GM23338 (cell line): Measurements from ENCODE around the gene SLC6A19. TPM values are rescaled to one million over a fixed set of nuclear protein-coding genes. Genes with fewer than 3 reads are reported as not detected.

Source experiments
- ATAC-seq: fragments of 200-7000 bp; cut with Tn5 transposase; 3 replicates; pipeline ENCODE4 v1.9.1; 2020
- DNase-seq: peaks from one replicate; pipeline ENCODE4 v3.0.0-alpha.2; 2015; ENCODE audit warnings: low spot score
- H2AFZ ChIP-seq: fragments of 200-600 bp; sonication (generic); 2 replicates; pipeline ENCODE4 v1.8.0; 2016; ENCODE audit warnings: antibody characterized with exemption, mild to moderate bottlenecking, moderate library complexity
- H3F3A ChIP-seq: fragments of 200-600 bp; sonication (generic); replicated peaks from 2 replicates; pipeline ENCODE4 v1.8.0; 2017; ENCODE audit warnings: antibody characterized with exemption, mixed run types, low read depth
- H3K27ac ChIP-seq: fragments of 200-600 bp; sonication (generic); 2 replicates; pipeline ENCODE4 v1.6.1; 2016; ENCODE audit warnings: low read depth
- H3K27me3 ChIP-seq: fragments of 200-600 bp; sonication (generic); 2 replicates; pipeline ENCODE4 v1.8.0; 2016; ENCODE audit warnings: mild to moderate bottlenecking, mixed run types, moderate library complexity; ENCODE audit not compliant: insufficient read depth
- H3K36me3 ChIP-seq: fragments of 200-600 bp; sonication (generic); 2 replicates; pipeline ENCODE4 v1.8.0; 2016; ENCODE audit warnings: mild to moderate bottlenecking; ENCODE audit not compliant: insufficient read depth
- H3K4me1 ChIP-seq: fragments of 200-600 bp; sonication (generic); 2 replicates; pipeline ENCODE4 v1.8.0; 2016; ENCODE audit warnings: mild to moderate bottlenecking, moderate library complexity; ENCODE audit not compliant: insufficient read depth
- H3K4me2 ChIP-seq: fragments of 200-600 bp; sonication (generic); 2 replicates; pipeline ENCODE4 v1.7.1; 2017; ENCODE audit warnings: mixed run types
- H3K4me3 ChIP-seq: fragments of 200-600 bp; sonication (generic); 2 replicates; pipeline ENCODE4 v1.6.1; 2016; ENCODE audit warnings: mixed run types
- H3K79me2 ChIP-seq: fragments of 200-600 bp; sonication (generic); replicated peaks from 2 replicates; pipeline ENCODE4 v1.8.0; 2017; ENCODE audit warnings: mild to moderate bottlenecking; ENCODE audit not compliant: insufficient read depth
- H3K9me2 ChIP-seq: fragments of 200-600 bp; sonication (generic); 2 replicates; pipeline ENCODE4 v1.8.0; 2017; ENCODE audit not compliant: insufficient read depth
- H4K20me1 ChIP-seq: fragments of 200-600 bp; sonication (generic); replicated peaks from 2 replicates; pipeline ENCODE4 v1.8.0; 2017; ENCODE audit warnings: mild to moderate bottlenecking; ENCODE audit not compliant: insufficient read depth
- H3K27ac Mint-ChIP-seq: 2 replicates; pipeline ENCODE4 v1.8.0; 2020; ENCODE audit warnings: inconsistent platforms, mild to moderate bottlenecking, moderate library complexity, mixed read lengths
- H3K27me3 Mint-ChIP-seq: 3 replicates; pipeline ENCODE4 v1.8.0; 2022; ENCODE audit warnings: low read depth, mild to moderate bottlenecking, moderate library complexity, mixed read lengths, inconsistent platforms; ENCODE audit not compliant: insufficient read depth, poor library complexity
- H3K36me3 Mint-ChIP-seq: 3 replicates; pipeline ENCODE4 v1.8.0; 2021; ENCODE audit warnings: low read depth, mild to moderate bottlenecking, inconsistent platforms, moderate library complexity, mixed read lengths
- H3K4me1 Mint-ChIP-seq: 3 replicates; pipeline ENCODE4 v1.8.0; 2020; ENCODE audit warnings: mild to moderate bottlenecking, inconsistent platforms, mixed read lengths
- H3K4me3 Mint-ChIP-seq: 3 replicates; pipeline ENCODE4 v1.8.0; 2021; ENCODE audit warnings: moderate library complexity, mild to moderate bottlenecking, inconsistent platforms, mixed read lengths
- H3K9me3 Mint-ChIP-seq: 3 replicates; pipeline ENCODE4 v1.8.0; 2020; ENCODE audit warnings: moderate library complexity, mild to moderate bottlenecking, inconsistent platforms, mixed read lengths
- CREB1 ChIP-seq: fragments of 250-450 bp; sonication (Bioruptor Pico); IDR thresholded peaks from 2 replicates; pipeline ENCODE4 v1.5.0; 2020; ENCODE audit warnings: low read depth, mild to moderate bottlenecking, moderate library complexity
- CTCF ChIP-seq, 2 experiments: fragments of 200-600 bp in 1 of 2; sonication (generic) in 1 of 2; conservative IDR thresholded peaks; 2 replicates each; pipeline versions ENCODE4 v1.5.1 to v1.6.1; 2016 to 2017; ENCODE audit warnings: antibody characterized with exemption in 2 of 2, low read depth in 2 of 2, mild to moderate bottlenecking in 2 of 2, moderate library complexity in 1 of 2
- ETS1 ChIP-seq: IDR thresholded peaks from 2 replicates; pipeline ENCODE4 v1.6.1; 2016; ENCODE audit warnings: antibody characterized with exemption
- EZH2 ChIP-seq: fragments of 200-600 bp; sonication (generic); IDR thresholded peaks from one replicate; pipeline ENCODE4 v1.8.0; 2017; ENCODE audit warnings: antibody characterized with exemption, mild to moderate bottlenecking, low read depth; ENCODE audit not compliant: unreplicated experiment
- EZH2phosphoT487 ChIP-seq: fragments of 200-600 bp; sonication (generic); IDR thresholded peaks from one replicate; pipeline ENCODE4 v1.8.1; 2018; ENCODE audit warnings: antibody characterized with exemption; ENCODE audit not compliant: unreplicated experiment
- JUNB ChIP-seq: IDR thresholded peaks from one replicate; pipeline ENCODE4 v1.6.1; 2016; ENCODE audit warnings: antibody characterized with exemption; ENCODE audit not compliant: unreplicated experiment
- NANOG ChIP-seq: IDR thresholded peaks from 2 replicates; pipeline ENCODE4 v1.6.1; 2016; ENCODE audit warnings: antibody characterized with exemption, borderline replicate concordance
- POLR2AphosphoS5 ChIP-seq: IDR thresholded peaks from 2 replicates; pipeline ENCODE4 v1.6.1; 2016; ENCODE audit warnings: antibody characterized with exemption, low read depth
- REST ChIP-seq: IDR thresholded peaks from one replicate; pipeline ENCODE4 v1.6.1; 2018; ENCODE audit warnings: antibody characterized with exemption; ENCODE audit not compliant: unreplicated experiment
- STAT1 ChIP-seq: IDR thresholded peaks from one replicate; pipeline ENCODE4 v1.6.1; 2016; ENCODE audit warnings: antibody characterized with exemption; ENCODE audit not compliant: unreplicated experiment
- ZNF114 ChIP-seq: fragments of 250-450 bp; sonication (Bioruptor Pico); IDR thresholded peaks from 2 replicates; pipeline ENCODE4 v1.5.0; 2020; ENCODE audit warnings: mild to moderate bottlenecking, moderate library complexity
- ZNF331 ChIP-seq: fragments of 250-450 bp; sonication (Bioruptor Pico); IDR thresholded peaks from 2 replicates; pipeline ENCODE4 v1.5.0; 2020; ENCODE audit warnings: low read depth, mild to moderate bottlenecking, moderate library complexity
- ZNF462 ChIP-seq: fragments of 250-450 bp; sonication (Bioruptor Pico); IDR thresholded peaks from 2 replicates; pipeline ENCODE4 v1.5.0; 2020; ENCODE audit warnings: mild to moderate bottlenecking, moderate library complexity
- polyA plus RNA-seq: library from polyadenylated mRNA; unstranded; fragments of >200 nt; fragmentation: Nextera tagmentation; extraction: Ambion mirVana; gene quantifications from 2 replicates; pipeline ENCODE4 v1.2.1, GENCODE V29; 2016
- total RNA-seq: library from RNA; depleted of rRNA; stranded (reverse); fragments of >200 nt; shearing (Covaris generic); gene quantifications from 2 replicates; pipeline ENCODE4 v1.2.3, GENCODE V29; 2014

The SLC6A19 gene
- total and polyA plus RNA-seq, 2 experiments from 2014 or later, result not detected

GRCh38 chr5:1249366-1250280, 48.2 kb downstream of the SLC6A19 start:
- Histone ChIP-seq H3K4me3 (no peak overlapping the region), H3K27ac (no peak overlapping the region), H3K36me3 (no peaks in the 10 kb centered on the region), H3K79me2 (no peaks in the 10 kb centered on the region), H3K4me2 (no peak overlapping the region), H3F3A (no peaks in the 10 kb centered on the region), H3K4me1 (no peaks in the 10 kb centered on the region), H3K9me2 (no peaks in the 10 kb centered on the region), H2AFZ (no peak overlapping the region), H3K27me3 (no peaks in the 10 kb centered on the region), H4K20me1 (no peaks in the 10 kb centered on the region)
- Mint-ChIP-seq H3K9me3 (no peaks in the 10 kb centered on the region; the same call in 2 of the 3 replicates), H3K4me1 (no peaks in the 10 kb centered on the region), H3K36me3 (no peaks in the 10 kb centered on the region; the same call in 2 of the 3 replicates), H3K27me3 (peaks cover 5% of the 10 kb centered on the region), H3K4me3 (no peak overlapping the region), H3K27ac (no peak overlapping the region)
- ATAC-seq (no peak), DNase-seq (no peak)
- TF ChIP-seq ETS1 (no peak), EZH2 (no peak), CTCF (conservative IDR thresholded peaks at IDR 0.05; ENCODE audit: low read depth in 2 of 2) (no peak), JUNB (no peak), REST (no peak), ZNF331 (CRISPR knock-in tag) (no peak), POLR2AphosphoS5 (no peak), ZNF114 (CRISPR knock-in tag) (no peak), NANOG (no peak), ZNF462 (no peak), EZH2phosphoT487 (no peak), STAT1 (no peak), CREB1 (CRISPR knock-in tag) (no peak)
